ENCODE data around the gene AMN1.
"Not testable (repeated sequence)": the region's sequence is repeated elsewhere in the genome, so short reads cannot be mapped to it uniquely, and the experiment has no call there.

AMN1 gene

GRCh38 chr12:31672521-31672920, 56.3 kb downstream of the AMN1 start:
- DNase-seq = no peak

- not testable (repeated sequence) for DNase-seq
These were observed 59.2 kb downstream of the AMN1 start for GRCh38 chr12:31669582-31669981.

GRCh38 chr12:31669020-31669419, 59.8 kb downstream of the AMN1 start:
- DNase-seq = no peak

GRCh38 chr12:31664038-31664437, 64.8 kb downstream of the AMN1 start:
- DNase-seq = no peak

- DNase-seq = no peak
These were observed 65.2 kb downstream of the AMN1 start for GRCh38 chr12:31663576-31663975.

- DNase-seq = no peak
These were observed 66.5 kb downstream of the AMN1 start for GRCh38 chr12:31662176-31662849.

- DNase-seq = peak; percentile 77
These were observed 69.5 kb downstream of the AMN1 start, which contains the start of gene ETFBKMT for GRCh38 chr12:31659087-31659942. TSS of gene ETFBKMT (plus strand) at chr12:31659688. CDS start at chr12:31661954, 2,266 bp downstream.

- no peak for DNase-seq
These were observed 70.2 kb downstream of the AMN1 start for GRCh38 chr12:31658471-31659086.

GRCh38 chr12:31655792-31656191, 73.0 kb downstream of the AMN1 start:
- DNase-seq = no peak

- no peak for DNase-seq
These were observed 73.6 kb downstream of the AMN1 start for GRCh38 chr12:31655208-31655607.

- DNase-seq = no peak
These were observed 76.8 kb downstream of the AMN1 start for GRCh38 chr12:31651893-31652521.

- no peak for DNase-seq
These were observed 77.9 kb downstream of the AMN1 start for GRCh38 chr12:31650918-31651317.

- no peak for DNase-seq
These were observed 81.7 kb downstream of the AMN1 start for GRCh38 chr12:31647086-31647491.

GRCh38 chr12:31645924-31646323, 82.9 kb downstream of the AMN1 start:
- no peak for DNase-seq

- no peak for DNase-seq
These were observed 84.3 kb downstream of the AMN1 start for GRCh38 chr12:31644536-31644935.

GRCh38 chr12:31641509-31642090, 87.2 kb downstream of the AMN1 start:
- DNase-seq = no peak

- no peak for DNase-seq
These were observed 94.2 kb downstream of the AMN1 start for GRCh38 chr12:31634620-31635019.

GRCh38 chr12:31633464-31633863, 95.4 kb downstream of the AMN1 start:
- no peak for DNase-seq

- no peak for DNase-seq
These were observed 97.0 kb downstream of the AMN1 start for GRCh38 chr12:31631809-31632208.

GRCh38 chr12:31631023-31631724, 97.6 kb downstream of the AMN1 start:
- DNase-seq = no peak

- no peak for DNase-seq
These were observed 98.8 kb downstream of the AMN1 start for GRCh38 chr12:31629756-31630732.

All from COR-L47 (cell line).